Measurements from ENCODE around the gene RNF217.
"Not testable (repeated sequence)": the region's sequence is repeated elsewhere in the genome, so short reads cannot be mapped to it uniquely, and the experiment has no call there.

The RNF217 gene

GRCh38 chr6:125020385-125020784, 58.1 kb downstream of the RNF217 start:
- Histone ChIP-seq H3K9ac (ENCODE audit: insufficient read length) (no peak overlapping the region), H3K36me3 (ENCODE audit: insufficient read depth, low read length) (no peaks in the 10 kb centered on the region), H3K9me3 (ENCODE audit: low read depth, low read length) (no peaks in the 10 kb centered on the region), H3K4me3 (no peak overlapping the region), H3K27ac (no peak overlapping the region)
- DNase-seq (ENCODE audit: low read depth, low spot score) = no peak
- no peak for TF ChIP-seq FOXP2 (optimal IDR thresholded peaks at IDR 0.05; ENCODE audit: control extremely low read depth, extremely low read length, insufficient read depth)
- no peak for TF ChIP-seq EZH2 (IDR thresholded peaks at IDR 0.05)
- TF ChIP-seq POLR2AphosphoS5 (IDR thresholded peaks at IDR 0.05; ENCODE audit: borderline replicate concordance, low read depth, low read length) = no peak

DNA sequence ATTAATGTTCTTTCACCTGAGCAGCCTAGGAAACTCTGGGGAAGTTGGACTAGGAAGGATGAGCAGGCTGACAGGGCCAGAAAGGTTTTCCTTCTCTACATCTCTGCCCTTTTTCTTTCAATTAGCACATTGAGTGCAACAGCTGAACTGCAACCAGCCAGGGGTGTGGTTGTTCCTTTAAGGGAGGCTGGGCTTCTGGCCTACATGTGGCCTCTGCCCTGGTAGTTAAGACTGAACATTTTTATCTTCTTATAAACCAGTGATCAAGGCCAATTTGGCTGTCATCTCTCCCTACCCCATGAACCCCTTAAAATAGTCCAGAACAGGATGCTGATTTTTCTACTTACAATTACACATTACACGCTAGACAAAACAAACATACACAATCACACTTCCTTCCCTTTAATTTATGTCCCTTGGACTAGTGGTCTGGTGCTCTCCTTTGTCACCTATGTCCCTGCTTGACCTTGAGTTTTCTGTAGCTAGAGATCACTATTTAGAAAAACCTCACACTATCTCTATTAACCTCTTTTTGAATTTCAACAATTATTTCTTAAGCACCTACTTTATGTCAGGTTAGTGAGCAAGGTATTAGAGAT, 60.3 kb downstream of the RNF217 start:
- Histone ChIP-seq H3K4me3 (no peak overlapping the region), H3K9me3 (ENCODE audit: low read depth, low read length) (no peaks in the 10 kb centered on the region), H3K36me3 (ENCODE audit: insufficient read depth, low read length) (no peaks in the 10 kb centered on the region), H3K27ac (no peak overlapping the region), H3K9ac (ENCODE audit: insufficient read length) (no peak overlapping the region)
- DNase-seq (ENCODE audit: low read depth, low spot score) = no peak
- no peak for TF ChIP-seq EZH2 (IDR thresholded peaks at IDR 0.05)

GRCh38 chr6:125025164-125025854, 63.1 kb downstream of the RNF217 start:
- TF ChIP-seq FOXP2 (optimal IDR thresholded peaks at IDR 0.05; ENCODE audit: control extremely low read depth, extremely low read length, insufficient read depth) = no peak
- Histone ChIP-seq H3K27ac (no peak overlapping the region), H3K9ac (ENCODE audit: insufficient read length) (no peak overlapping the region), H3K4me3 (no peak overlapping the region), H3K36me3 (ENCODE audit: insufficient read depth, low read length) (no peaks in the 10 kb centered on the region), H3K9me3 (ENCODE audit: low read depth, low read length) (no peaks in the 10 kb centered on the region)
- no peak for DNase-seq (ENCODE audit: low read depth, low spot score)

- Histone ChIP-seq H3K27ac (no peak overlapping the region), H3K9ac (ENCODE audit: insufficient read length) (no peak overlapping the region), H3K36me3 (ENCODE audit: insufficient read depth, low read length) (no peaks in the 10 kb centered on the region), H3K9me3 (ENCODE audit: low read depth, low read length) (no peaks in the 10 kb centered on the region), H3K4me3 (no peak overlapping the region)
- TF ChIP-seq POLR2AphosphoS5 (IDR thresholded peaks at IDR 0.05; ENCODE audit: borderline replicate concordance, low read depth, low read length) (no peak), EZH2 (IDR thresholded peaks at IDR 0.05) (no peak), FOXP2 (optimal IDR thresholded peaks at IDR 0.05; ENCODE audit: control extremely low read depth, extremely low read length, insufficient read depth) (no peak)
- DNase-seq (ENCODE audit: low read depth, low spot score) = no peak
Observed at GRCh38 chr6:125027287-125027686, 65.0 kb downstream of the RNF217 start.

GRCh38 chr6:125030969-125031368, 68.7 kb downstream of the RNF217 start:
- DNase-seq (ENCODE audit: low read depth, low spot score) = no peak
- TF ChIP-seq POLR2AphosphoS5 (IDR thresholded peaks at IDR 0.05; ENCODE audit: borderline replicate concordance, low read depth, low read length) = no peak
- TF ChIP-seq EZH2 (IDR thresholded peaks at IDR 0.05) = no peak
- no peak for TF ChIP-seq FOXP2 (optimal IDR thresholded peaks at IDR 0.05; ENCODE audit: control extremely low read depth, extremely low read length, insufficient read depth)
- no peak overlapping the region for H3K9ac ChIP-seq (ENCODE audit: insufficient read length)
- no peak overlapping the region for H3K27ac ChIP-seq
- no peaks in the 10 kb centered on the region for H3K9me3 ChIP-seq (ENCODE audit: low read depth, low read length)
- no peak overlapping the region for H3K4me3 ChIP-seq
- no peaks in the 10 kb centered on the region for H3K36me3 ChIP-seq (ENCODE audit: insufficient read depth, low read length)

GRCh38 chr6:125031385-125031784, 69.1 kb downstream of the RNF217 start:
- TF ChIP-seq FOXP2 (optimal IDR thresholded peaks at IDR 0.05; ENCODE audit: control extremely low read depth, extremely low read length, insufficient read depth) = no peak
- TF ChIP-seq POLR2AphosphoS5 (IDR thresholded peaks at IDR 0.05; ENCODE audit: borderline replicate concordance, low read depth, low read length) = no peak
- TF ChIP-seq EZH2 (IDR thresholded peaks at IDR 0.05) = no peak
- H3K9ac ChIP-seq (ENCODE audit: insufficient read length) = no peak overlapping the region

DNA sequence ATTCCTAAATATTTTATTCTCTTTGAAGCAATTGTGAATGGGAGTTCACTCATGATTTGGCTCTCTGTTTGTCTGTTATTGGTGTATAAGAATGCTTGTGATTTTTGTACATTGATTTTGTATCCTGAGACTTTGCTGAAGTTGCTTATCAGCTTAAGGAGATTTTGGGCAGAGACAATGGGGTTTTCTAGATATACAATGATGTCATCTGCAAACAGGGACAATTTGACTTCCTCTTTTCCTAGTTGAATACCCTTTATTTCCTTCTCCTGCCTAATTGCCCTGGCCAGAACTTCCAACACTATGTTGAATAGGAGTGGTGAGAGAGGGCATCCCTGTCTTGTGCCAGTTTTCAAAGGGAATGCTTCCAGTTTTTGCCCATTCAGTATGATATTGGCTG, 72.7 kb downstream of the RNF217 start:
- not testable (repeated sequence) for H3K9me3 ChIP-seq (ENCODE audit: low read depth, low read length); H3K27ac ChIP-seq; H3K4me3 ChIP-seq; H3K9ac ChIP-seq (ENCODE audit: insufficient read length); DNase-seq (ENCODE audit: low read depth, low spot score); H3K36me3 ChIP-seq (ENCODE audit: insufficient read depth, low read length)

More at GRCh38 chr6:125031385-125031784, 69.1 kb downstream of the RNF217 start:
- Histone ChIP-seq H3K4me3 (no peak overlapping the region), H3K36me3 (ENCODE audit: insufficient read depth, low read length) (no peaks in the 10 kb centered on the region), H3K27ac (no peak overlapping the region), H3K9me3 (ENCODE audit: low read depth, low read length) (no peaks in the 10 kb centered on the region)
- DNase-seq (ENCODE audit: low read depth, low spot score) = no peak

GRCh38 chr6:125036486-125036885, 74.2 kb downstream of the RNF217 start:
- H3K9me3 ChIP-seq (ENCODE audit: low read depth, low read length); DNase-seq (ENCODE audit: low read depth, low spot score); H3K27ac ChIP-seq; H3K36me3 ChIP-seq (ENCODE audit: insufficient read depth, low read length); H3K9ac ChIP-seq (ENCODE audit: insufficient read length); H3K4me3 ChIP-seq: not testable (repeated sequence)

- no peak for TF ChIP-seq POLR2AphosphoS5 (IDR thresholded peaks at IDR 0.05; ENCODE audit: borderline replicate concordance, low read depth, low read length)
- no peak for TF ChIP-seq EZH2 (IDR thresholded peaks at IDR 0.05)
- no peak for TF ChIP-seq FOXP2 (optimal IDR thresholded peaks at IDR 0.05; ENCODE audit: control extremely low read depth, extremely low read length, insufficient read depth)
- DNase-seq (ENCODE audit: low read depth, low spot score) = no peak
- Histone ChIP-seq H3K9me3 (ENCODE audit: low read depth, low read length) (no peaks in the 10 kb centered on the region), H3K27ac (no peak overlapping the region), H3K4me3 (no peak overlapping the region), H3K36me3 (ENCODE audit: insufficient read depth, low read length) (no peaks in the 10 kb centered on the region), H3K9ac (ENCODE audit: insufficient read length) (no peak overlapping the region)
Observed at GRCh38 chr6:125037827-125038226, 75.6 kb downstream of the RNF217 start.

Measured in SK-N-MC (cell line).